IMR-90 (cell line): ENCODE results near the gene MICALL2.

Source experiments
- BHLHE40 ChIP-seq: fragments of 150-350 bp; IDR thresholded peaks from 2 replicates; pipeline ENCODE4 v1.6.1; 2016; ENCODE audit warnings: mild to moderate bottlenecking, low read depth, low read length
- CEBPB ChIP-seq: IDR thresholded peaks from 2 replicates; pipeline ENCODE4 v1.6.1; 2012; ENCODE audit warnings: low read depth, low read length, improper control_type of control experiment
- RFX5 ChIP-seq: IDR thresholded peaks from 2 replicates; pipeline ENCODE4 v1.8.0; 2012; ENCODE audit warnings: low read depth, mild to moderate bottlenecking, low read length, moderate library complexity
- USF2 ChIP-seq: fragments of 150-350 bp; IDR thresholded peaks from 2 replicates; pipeline ENCODE4 v1.6.1; 2017; ENCODE audit warnings: mild to moderate bottlenecking, antibody characterized with exemption, low read length, low read depth
- TF ChIP-seq, protein P1 (sequence below): conservative IDR thresholded peaks from 2 replicates; pipeline ENCODE4 v1.5.1; 2012; ENCODE audit warnings: mild to moderate bottlenecking, low read depth, low read length, improper control_type of control experiment

GRCh38 chr7:1474736-1475135, 15.5 kb upstream of the MICALL2 start:
- no peak for TF ChIP-seq CEBPB
- no peak for TF ChIP-seq USF2
- TF ChIP-seq, protein P1, sequence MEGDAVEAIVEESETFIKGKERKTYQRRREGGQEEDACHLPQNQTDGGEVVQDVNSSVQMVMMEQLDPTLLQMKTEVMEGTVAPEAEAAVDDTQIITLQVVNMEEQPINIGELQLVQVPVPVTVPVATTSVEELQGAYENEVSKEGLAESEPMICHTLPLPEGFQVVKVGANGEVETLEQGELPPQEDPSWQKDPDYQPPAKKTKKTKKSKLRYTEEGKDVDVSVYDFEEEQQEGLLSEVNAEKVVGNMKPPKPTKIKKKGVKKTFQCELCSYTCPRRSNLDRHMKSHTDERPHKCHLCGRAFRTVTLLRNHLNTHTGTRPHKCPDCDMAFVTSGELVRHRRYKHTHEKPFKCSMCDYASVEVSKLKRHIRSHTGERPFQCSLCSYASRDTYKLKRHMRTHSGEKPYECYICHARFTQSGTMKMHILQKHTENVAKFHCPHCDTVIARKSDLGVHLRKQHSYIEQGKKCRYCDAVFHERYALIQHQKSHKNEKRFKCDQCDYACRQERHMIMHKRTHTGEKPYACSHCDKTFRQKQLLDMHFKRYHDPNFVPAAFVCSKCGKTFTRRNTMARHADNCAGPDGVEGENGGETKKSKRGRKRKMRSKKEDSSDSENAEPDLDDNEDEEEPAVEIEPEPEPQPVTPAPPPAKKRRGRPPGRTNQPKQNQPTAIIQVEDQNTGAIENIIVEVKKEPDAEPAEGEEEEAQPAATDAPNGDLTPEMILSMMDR, result no peak
- TF ChIP-seq RFX5, result no peak
- TF ChIP-seq BHLHE40, result no peak
